ENCODE measurements around the gene TUBB6. TPM values are rescaled to one million over a fixed set of nuclear protein-coding genes. Genes with fewer than 3 reads are reported as not detected.

TUBB6 gene
- polyA plus RNA-seq, 3 donors, result 45.1 to 77.6 (median 60.6) TPM

DNA sequence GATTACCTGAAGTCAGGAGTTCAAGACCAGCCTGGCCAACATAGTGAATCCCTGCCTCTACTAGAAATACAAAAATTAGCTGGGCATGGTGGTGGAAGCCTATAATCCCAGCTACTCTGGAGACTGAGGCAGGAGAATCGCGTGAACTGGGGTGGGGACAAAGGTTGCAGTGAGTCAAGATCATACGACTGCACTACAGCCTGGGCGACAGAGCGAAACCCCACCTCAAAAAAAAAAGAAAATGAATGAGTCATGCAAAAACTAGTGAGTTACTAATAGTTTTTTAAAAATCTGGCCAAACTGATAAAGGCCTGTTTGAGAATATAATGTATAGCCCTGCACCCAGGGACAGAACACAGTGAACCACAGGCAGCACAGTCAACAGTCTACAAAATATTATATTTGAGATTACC is 51.5 kb downstream of the TUBB6 start:
- DNase-seq (ENCODE audit: extremely low read depth in 1 of 11, low read depth in 9 of 11, low spot score in 4 of 11), result no peak

DNA sequence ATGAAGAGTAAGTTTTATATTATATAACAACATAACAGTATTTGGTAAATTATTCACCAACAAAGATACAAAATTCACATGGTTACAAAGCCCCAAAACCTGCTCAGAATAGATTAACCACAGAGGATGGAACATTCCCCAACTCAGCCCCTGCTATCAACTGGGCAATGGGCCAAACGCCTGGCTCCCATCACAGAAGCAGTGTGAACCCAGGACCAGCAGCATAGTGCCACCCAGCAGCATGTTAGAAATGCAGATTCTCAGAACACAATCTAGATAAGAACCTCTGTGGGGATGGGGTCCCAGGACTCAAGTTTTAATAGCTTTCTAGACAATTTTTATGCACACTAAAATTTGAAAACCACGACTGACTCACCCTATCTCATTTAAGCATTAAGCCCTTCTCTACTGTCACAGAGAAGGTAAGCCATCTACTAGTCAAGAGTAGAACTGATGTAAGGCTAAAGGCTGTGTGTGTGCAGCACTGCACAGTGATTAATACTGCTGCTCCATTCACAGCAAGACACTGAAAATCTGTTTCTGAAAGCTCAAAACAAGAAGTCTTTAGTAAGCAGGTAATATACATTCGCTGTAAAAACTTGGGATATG is 53.8 kb downstream of the TUBB6 start:
- no peak for DNase-seq (ENCODE audit: extremely low read depth in 1 of 11, low read depth in 9 of 11, low spot score in 4 of 11)

DNA sequence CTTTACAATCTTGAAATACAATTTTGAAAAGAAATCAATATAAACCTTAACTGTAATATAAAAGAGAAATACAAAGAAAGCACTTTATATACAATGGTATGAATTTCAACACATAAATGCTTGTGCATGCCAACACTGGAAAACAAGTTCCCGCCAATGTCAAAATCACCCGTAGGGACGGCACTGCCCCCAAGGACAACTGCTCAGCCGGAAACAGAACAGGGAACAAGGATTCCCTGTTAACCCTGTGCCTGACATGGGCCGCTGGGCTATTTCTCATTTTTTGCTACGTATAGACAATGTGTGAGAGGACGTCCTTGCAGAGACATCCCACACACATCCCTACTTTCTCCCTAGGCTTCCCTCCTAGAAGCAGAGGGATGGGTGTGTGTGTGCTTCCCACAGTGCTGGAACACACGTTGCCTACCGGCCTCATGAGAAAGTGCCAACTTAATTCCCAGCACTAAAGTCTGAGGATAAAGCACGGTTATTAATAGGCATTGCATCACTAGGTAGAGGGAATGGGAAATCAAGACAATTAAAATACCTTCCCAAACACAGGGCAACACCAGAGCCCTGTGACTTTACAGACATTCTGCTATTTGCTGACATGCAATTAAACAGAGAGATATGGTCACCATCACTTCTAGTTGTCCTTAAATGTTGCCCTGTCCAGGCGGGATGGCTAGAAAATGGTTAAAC is 54.6 kb downstream of the TUBB6 start:
- DNase-seq (ENCODE audit: extremely low read depth in 1 of 11, low read depth in 9 of 11, low spot score in 4 of 11), result no peak

DNA sequence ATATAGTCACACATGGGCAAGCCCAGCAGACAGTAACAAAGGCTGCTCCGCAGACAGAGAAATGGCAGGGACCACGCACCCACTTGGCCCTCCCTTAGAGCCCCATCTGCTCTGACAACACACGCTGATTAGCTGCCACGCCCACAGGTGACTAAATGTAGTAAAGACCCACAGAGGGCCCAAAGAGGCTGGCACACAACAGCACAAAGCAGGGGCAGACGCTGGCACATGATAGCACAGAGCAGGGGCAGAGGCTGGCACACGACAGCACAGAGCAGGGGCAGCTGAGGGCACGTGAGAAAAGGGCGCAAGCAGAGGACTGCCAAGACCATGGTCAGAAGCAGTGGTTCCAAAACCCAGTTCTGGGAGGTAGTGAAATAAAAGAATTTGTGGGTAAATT is 58.3 kb downstream of the TUBB6 start:
- DNase-seq (ENCODE audit: extremely low read depth in 1 of 11, low read depth in 9 of 11, low spot score in 4 of 11), result no peak

DNA sequence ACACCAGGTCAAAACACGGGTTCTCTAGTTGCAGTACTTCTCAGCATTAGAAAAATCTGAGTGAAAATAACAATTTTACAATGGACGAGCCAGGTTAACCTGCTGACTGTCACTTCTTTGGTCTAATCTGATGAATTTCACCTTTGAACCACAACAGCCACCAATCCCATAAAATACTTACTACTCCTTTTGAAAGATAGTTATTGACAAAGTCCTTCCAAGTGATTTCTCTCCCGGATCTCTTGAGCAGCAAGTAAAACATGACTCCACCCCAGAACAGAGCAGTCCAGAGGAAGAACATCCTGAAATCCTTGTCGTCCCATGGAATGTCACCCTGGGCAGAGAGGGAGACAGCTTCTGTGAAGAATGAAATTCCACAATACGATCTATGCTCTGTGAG is 58.7 kb downstream of the TUBB6 start:
- no peak for DNase-seq (ENCODE audit: extremely low read depth in 1 of 11, low read depth in 9 of 11, low spot score in 4 of 11)

DNA sequence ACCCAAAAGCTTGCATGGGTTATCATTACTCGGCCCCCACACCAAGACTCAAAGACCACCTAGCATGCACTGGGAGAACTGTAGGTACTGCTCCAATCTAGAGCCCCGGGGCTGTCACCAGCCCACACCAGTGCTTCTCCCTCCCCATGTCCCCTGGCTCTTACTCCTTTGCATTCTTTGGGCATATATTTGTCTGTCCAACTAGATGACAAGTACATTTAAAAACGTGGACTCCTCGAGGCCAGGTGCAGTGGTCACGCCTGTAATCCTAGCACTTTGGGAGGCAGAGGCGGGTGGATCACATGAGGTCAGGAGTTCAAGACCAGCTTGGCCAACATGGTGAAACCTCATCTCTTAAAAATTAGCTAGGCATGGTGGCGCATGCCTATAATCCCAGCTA is 61.2 kb downstream of the TUBB6 start:
- DNase-seq (ENCODE audit: extremely low read depth in 1 of 11, low read depth in 9 of 11, low spot score in 4 of 11), result no peak

DNA sequence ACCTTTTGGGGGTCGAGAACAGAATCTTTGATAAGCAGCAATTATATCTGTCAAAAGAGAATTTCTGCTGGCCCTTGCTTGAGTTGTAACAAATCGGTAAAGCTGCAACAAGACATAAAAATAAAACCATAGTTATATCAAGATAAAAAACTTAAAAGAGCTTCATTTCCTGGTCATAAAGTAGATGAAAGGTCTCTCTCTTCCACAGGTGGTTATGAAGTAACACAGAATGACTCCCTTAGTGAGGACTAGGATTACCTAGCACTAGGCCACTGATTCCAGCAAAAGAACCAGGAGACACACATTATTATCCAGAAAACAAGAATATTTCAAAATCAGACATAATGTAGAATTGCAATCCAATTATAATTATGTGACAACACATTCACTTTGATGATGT is 63.5 kb downstream of the TUBB6 start:
- no peak for DNase-seq (ENCODE audit: extremely low read depth in 1 of 11, low read depth in 9 of 11, low spot score in 4 of 11)

DNA sequence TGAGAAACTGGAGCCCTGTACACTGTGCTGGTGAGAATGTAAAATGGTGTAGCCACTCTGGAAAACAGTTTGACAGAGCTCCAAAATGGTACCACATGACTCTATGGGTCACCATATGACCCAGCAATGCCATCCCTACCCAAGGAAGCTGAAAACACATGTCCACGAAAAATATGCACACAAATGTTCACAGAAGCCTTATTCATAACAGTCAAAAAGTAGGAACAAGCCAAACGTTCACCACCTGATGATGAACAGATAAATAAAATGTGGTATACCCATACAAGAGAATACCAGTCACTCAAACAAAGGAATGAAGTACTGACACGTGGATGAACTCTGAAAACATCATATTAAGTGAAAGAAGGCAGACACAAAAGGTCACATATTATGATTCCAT is 64.4 kb downstream of the TUBB6 start:
- DNase-seq (ENCODE audit: extremely low read depth in 1 of 11, low read depth in 9 of 11, low spot score in 4 of 11), result no peak

DNA sequence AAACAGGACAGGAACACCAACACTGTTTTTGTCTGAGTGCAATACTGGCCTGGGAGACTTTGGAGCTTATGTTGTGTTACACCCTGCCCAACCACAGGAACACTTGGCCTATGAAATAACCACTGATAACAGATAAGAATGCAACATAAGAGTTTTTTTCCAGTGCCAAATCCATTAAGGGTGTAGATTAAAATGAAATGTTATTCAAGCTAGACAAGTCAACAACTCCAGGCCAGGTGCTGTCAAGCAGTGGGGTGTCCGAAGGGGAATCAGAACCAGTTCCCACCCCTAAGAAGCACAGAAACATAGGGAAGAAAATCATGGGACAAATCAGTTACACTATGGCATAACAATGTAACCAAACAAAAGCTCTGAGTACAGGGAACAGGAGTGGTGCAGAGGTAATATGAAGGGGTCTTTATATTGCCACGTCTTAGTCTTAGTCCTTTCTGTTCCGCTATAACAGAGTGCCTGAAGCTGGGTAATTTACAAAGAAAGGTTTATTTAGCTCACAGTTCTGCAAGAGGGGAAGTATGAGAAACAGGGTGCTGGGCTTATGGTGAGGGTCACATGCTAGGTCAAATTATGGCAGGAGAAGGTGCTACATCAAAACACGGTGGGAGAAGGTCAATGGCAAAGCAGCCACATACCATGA is 65.2 kb downstream of the TUBB6 start:
- DNase-seq (ENCODE audit: extremely low read depth in 1 of 11, low read depth in 9 of 11, low spot score in 4 of 11), result no peak

DNA sequence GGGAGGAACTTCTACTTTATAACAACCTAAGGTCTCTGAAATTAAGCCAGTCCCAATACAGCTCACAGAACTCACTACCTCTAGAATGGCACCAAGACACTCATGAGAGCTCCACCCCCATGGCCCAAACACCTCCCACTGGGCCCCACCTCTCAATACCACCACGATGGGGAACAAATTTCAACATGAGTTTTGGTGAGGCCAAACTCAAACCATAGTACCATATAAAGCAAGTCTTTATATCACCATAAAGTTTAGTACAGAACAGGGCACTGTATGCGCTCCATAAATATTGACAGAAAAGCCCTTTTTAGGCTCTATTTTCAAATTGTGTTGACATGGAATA is 65.7 kb downstream of the TUBB6 start:
- DNase-seq (ENCODE audit: extremely low read depth in 1 of 11, low read depth in 9 of 11, low spot score in 4 of 11), result no peak

DNA sequence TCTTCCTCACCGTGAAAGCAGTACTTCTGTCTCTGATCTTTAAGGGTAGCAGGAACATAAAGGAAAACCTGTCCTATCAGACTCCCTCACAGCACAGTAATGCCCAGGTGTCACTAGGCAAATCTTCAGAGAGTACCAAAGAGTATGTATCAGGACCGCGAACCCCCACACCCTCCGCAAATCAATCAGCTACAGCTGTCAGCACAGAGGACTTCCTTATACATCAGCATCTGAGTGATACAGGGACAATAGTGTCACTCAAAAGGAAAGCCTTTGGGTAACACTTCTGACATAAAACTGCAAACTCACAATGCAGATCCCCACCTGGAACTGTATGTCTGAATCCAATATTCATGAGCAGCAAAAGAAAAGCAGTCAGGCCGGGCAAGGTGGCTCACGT is 66.4 kb downstream of the TUBB6 start:
- DNase-seq (ENCODE audit: extremely low read depth in 1 of 11, low read depth in 9 of 11, low spot score in 4 of 11), result no peak

Other genes with a start within 250 kb of the TUBB6 start
- gene ANKRD62, start 214.4 kb upstream of the TUBB6 start, polyA plus RNA-seq (ENCODE audit: insufficient read length in 3 of 3), result under 1 TPM in 2 of 3 donors, not detected in 1; 0.08 to 0.11 TPM
- gene CIDEA, start 53.9 kb upstream of the TUBB6 start, polyA plus RNA-seq (ENCODE audit: insufficient read length in 3 of 3), result not detected
- gene AFG3L2, start 69.0 kb downstream of the TUBB6 start, polyA plus RNA-seq (ENCODE audit: insufficient read length in 3 of 3), result 10 to 100 TPM; 66.3 to 77.8 (median 66.5) TPM
- gene PRELID3A, start 99.7 kb downstream of the TUBB6 start, polyA plus RNA-seq (ENCODE audit: insufficient read length in 3 of 3), result 10 to 100 TPM in 1 of 3 donors, 1 to 10 TPM in 2; 8.4 to 11.2 (median 8.8) TPM